Left colon (tissue), 2 donors: ENCODE results near the gene TBL1Y. TPM values are rescaled to one million over a fixed set of nuclear protein-coding genes. Genes with fewer than 3 reads are reported as not detected.

Experiments
- ATAC-seq: fragments of 200-7000 bp; cut with Tn5 transposase; one replicate; pipeline ENCODE4 v1.9.1; 2020; ENCODE audit warnings: mild to moderate bottlenecking, moderate library complexity
- DNase-seq, 2 donors: peaks; one replicate each; pipeline ENCODE4 v3.0.0-alpha.2; 2020
- intact Hi-C, 2 donors: fragments of 100-400 bp; cut with DNase I in 1 of 2; cut with micrococcal nuclease in 1 of 2; formaldehyde crosslinking; loops; one replicate each; pipeline versions ENCODE4 v1.11.2 to v1.14.0; 2022; cut with DNase I, micrococcal nuclease
- total RNA-seq, 2 donors: library from RNA; stranded (reverse); fragmentation: NEBNext Ultra II Directional; extraction: Animal tissue kit (Norgen Biotek cat#: 25700); gene quantifications; one replicate each; pipeline ENCODE4 v1.2.1, GENCODE V29; 2021
- donor health status: DM: no; HTN: no; CAD: no.
- donor health status: DM: yes; HTN: yes; CAD: no.

Gene TBL1Y
- total RNA-seq, 2 donors from 2014 or later, result not detected

- ATAC-seq (no peak), DNase-seq (no peak)
- intact Hi-C loops, result no loop called here
Measured at GRCh38 chrY:6967736-6968135, 57.2 kb downstream of the TBL1Y start.

DNA sequence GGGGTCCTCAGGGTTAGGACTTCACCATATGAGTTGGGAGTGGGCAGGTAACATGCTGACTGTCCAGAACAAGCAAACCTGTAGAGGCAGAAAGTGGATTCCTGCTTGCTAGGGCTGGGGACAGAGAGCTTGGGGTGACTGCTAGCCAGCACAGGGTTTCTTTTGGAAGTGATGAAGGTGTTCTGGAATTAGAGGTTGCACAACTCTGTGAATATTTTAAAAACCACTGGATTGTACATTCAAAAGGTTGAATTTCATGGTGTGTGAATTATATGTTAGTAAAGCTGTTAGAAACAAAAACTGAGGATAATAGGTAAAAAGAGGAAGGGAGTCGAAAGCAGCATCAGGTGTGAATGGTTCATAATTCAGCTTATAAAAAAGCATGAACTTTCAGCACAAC, 57.7 kb downstream of the TBL1Y start:
- intact Hi-C loops, result no loop called here
- DNase-seq (no peak), ATAC-seq (no peak)

- intact Hi-C loops, result no loop called here
- DNase-seq (no peak), ATAC-seq (no peak)
Measured at GRCh38 chrY:6972271-6972887, 61.9 kb downstream of the TBL1Y start.

DNA sequence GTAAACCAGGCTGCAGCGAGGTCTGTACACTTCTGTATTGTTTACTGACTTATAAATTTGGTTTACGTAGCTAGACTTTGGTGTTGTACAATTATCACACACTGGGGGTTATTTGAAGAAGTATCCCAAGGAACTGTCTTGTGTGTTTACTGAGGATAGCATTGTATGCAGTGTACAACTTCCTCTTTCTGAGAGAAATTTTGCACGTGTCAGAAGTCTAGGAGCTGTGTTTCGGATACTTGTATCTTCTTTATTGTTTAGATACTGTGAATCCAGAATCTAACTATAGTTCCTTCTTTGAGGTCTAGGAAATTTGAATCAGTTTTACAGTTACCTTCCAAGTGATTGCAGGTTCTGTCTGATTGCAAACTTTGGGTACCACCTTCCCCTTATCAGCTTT, 64.5 kb downstream of the TBL1Y start:
- intact Hi-C loops, result no loop called here
- DNase-seq (no peak), ATAC-seq (no peak)

DNA sequence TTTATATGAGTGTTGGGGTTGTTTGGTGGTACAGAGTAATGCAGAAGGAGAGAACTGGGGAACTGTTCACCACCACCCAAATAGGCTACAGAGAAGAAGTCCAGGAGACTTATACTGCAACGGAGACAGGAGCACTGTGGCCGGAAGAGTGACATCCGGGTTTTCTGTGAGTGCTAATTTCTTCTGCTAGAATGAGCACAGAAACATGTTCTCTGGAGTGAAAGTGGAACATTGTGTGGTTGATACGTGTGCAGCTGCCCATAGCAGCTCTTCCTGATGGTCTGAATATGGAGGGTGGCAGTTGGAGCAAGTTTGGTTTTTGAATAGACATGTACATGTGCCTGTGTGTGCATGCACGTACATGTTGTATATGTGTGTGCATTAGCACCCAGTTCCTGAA, 67.3 kb downstream of the TBL1Y start:
- intact Hi-C loops, result no loop called here
- no peak for DNase-seq
- ATAC-seq, result no peak

GRCh38 chrY:6983221-6983620, 72.7 kb downstream of the TBL1Y start:
- ATAC-seq (no peak), DNase-seq (no peak)
- intact Hi-C loops, result no loop called here

- intact Hi-C loops, result no loop called here
- DNase-seq (no peak), ATAC-seq (no peak)
Measured at GRCh38 chrY:6987811-6988210, 77.3 kb downstream of the TBL1Y start.

DNA sequence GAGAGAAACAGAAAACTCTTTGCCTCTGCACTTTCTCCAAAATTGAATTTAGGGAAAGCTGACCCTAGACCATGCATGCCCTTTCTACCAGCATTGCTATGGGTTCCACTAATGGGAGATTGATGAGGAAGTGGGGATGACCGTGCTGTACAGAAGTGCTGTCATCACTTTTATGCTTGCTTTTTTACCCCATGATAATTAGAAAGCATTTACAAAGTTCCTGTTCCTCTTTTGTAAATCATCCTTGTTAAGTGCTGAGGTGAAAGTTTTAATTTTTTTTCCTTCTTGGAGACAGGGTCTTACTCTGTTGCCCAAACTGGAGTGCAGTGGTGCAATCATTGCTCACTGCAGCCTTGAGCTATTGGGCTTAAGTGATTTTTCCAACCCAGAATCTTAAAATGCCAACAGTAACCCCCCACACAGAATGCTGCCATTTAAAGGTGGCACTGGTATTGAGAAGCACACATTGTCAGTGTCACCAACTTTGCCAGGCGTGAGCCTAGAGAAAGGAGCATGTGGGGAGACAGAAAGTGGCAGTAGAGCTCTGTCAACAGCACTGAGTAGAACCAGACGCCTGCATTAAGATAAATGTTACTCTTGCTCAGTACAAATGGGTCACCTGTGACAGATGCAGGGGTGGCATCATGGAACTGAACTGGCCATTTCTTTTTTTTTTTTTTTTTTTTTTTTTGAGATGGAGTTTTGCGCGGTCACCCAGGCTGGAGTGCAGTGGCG, 79.6 kb downstream of the TBL1Y start:
- ATAC-seq, result no peak
- intact Hi-C loops, result no loop called here
- DNase-seq, result no peak

GRCh38 chrY:6992041-6992440, 81.5 kb downstream of the TBL1Y start:
- DNase-seq, result no peak
- ATAC-seq, result no peak
- intact Hi-C loops, result no loop called here

DNA sequence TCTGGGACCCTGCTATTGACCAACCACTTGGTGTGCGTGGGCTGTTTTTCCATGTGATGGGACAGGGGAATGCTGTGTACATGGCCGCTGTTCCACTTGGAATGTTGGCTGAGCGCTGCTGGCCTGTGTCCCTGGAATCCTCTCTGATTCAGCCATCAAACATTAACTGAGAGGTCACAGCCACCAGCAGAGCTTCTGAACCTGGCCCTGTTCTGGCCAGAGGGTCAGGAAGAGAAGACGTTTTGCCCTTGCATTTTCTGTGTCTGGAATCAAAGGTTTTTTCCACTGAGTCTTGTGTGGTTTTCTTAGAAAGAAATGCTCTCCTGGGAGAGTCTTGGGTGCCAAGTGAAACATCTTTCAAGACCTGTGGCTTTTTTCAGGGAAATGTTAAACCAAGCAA, 85.5 kb downstream of the TBL1Y start:
- DNase-seq, result no peak
- ATAC-seq, result no peak
- intact Hi-C loops, result no loop called here

GRCh38 chrY:6997503-6998066, 87.1 kb downstream of the TBL1Y start:
- intact Hi-C loops, result no loop called here
- no peak for DNase-seq
- no peak for ATAC-seq

DNA sequence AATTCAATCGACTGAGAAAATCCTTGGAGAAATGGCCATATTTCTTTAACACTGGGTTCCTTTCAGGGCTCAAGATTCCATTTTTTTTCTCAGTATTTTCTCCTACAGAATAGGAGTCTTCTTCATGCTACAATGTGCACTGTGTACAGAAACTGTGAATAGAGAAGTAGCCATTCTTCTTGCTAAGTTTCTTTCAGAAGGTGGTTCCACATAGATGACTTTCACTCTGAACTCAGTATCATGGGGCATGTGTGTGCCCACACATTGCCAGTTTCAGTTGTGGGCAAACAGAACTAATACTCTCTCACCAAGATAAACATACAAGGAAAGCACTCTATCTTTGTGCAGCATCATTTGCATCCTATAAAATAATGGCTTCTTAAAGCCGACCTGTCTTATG, 89.4 kb downstream of the TBL1Y start:
- intact Hi-C loops, result no loop called here
- ATAC-seq (no peak), DNase-seq (no peak)

- no peak for ATAC-seq
- intact Hi-C loops, result no loop called here
- DNase-seq, result no peak
Measured at GRCh38 chrY:7002581-7002980, 92.1 kb downstream of the TBL1Y start.

GRCh38 chrY:7007911-7008310, 97.4 kb downstream of the TBL1Y start:
- intact Hi-C loops, result no loop called here
- DNase-seq, result no peak
- no peak for ATAC-seq

DNA sequence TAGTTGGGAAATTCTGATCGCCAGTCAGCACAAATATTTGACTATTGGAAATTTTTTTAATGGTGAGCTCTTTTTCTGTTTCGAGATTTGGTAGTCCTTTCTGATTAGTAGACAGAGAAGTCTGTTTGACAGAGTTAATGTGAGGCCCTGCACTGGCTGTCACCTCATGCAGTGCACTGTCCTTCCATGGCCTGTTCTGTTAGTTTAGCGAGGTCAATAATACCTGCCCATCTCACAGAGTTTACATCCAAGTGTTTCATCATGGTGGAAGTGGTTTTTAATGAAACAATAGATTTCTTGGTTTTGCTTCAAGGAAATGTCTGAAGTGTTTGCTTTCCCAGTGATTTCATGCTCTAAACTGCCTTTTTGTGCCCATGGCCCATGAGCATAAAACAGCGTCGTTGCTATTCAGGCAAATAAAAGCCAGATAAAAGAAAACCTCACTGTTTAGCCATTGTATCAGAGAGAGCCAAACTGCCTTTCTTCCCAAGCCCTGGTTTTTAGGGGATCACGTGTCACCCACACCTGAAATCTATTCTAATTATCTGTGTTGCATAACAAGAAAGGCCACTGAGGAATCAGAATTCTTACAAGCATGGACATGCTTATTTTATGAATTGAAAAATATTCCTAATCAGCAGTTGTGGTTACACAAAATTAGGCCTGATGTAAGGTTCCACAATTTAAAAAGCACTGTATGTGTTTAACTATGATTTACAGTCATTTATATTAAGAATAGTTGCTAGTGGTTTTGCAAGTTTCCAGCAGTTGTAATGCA, 98.3 kb downstream of the TBL1Y start:
- intact Hi-C loops, result no loop called here
- DNase-seq (no peak), ATAC-seq (no peak)

DNA sequence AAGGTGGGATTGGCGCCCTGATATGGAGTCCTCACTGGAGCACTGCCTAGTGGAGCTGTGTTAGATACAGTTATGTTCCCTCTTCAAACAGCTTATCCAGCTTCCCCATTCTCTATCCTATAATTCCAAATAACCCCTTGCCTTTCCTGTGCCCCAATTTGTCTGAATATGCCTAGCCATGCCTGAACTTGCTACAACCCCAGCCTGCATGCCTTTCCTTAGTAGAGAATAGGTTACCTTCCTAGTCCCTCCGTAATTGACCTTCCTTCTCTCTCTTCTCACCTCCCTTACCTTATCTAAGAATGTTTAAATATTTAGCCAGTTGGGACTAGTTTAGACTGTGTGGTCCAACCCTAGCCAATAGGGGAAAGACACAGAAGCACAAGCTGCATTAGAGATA, 102.6 kb downstream of the TBL1Y start:
- intact Hi-C loops, result no loop called here
- DNase-seq (no peak), ATAC-seq (no peak)

- ATAC-seq (no peak), DNase-seq (no peak)
- intact Hi-C loops, result no loop called here
Measured at GRCh38 chrY:7016521-7016920, 106.0 kb downstream of the TBL1Y start.

DNA sequence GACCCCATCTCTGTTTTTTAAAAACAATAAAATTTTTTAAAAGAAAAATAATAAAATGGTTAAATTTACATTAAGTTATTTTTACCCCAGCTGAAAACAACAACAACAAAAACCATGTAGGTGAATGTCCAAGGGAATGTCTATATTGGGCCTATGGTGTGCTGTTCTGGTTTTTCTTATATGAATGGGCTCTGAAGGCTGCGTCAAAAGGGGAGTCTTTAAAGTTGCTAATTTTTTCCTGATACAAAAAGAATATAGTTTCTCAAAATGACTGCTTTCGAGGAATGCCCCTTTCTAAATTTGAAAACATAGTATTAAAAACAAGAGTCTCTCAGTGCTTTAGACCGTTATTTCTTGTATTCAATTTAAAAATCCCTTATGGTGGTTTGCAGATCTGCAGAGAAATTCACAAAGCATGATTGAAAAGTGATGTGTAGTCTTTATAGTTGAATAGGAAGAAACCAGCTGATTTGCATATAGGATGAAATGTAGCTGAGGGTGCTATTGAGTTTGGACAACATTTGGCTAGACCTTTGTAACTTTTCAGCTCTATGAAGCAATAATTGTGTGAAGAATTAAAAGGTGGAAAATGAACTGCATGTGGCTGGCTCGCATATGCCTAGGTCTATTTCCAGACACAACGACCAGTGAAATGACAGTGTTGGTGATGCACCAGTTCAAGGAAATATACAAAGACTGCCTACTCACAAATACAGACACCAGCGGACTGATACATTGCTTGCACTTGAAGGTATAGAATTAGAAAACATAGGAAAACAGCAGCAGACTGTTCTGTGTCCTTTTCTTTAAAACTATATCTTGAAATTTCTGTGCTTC, 107.0 kb downstream of the TBL1Y start:
- ATAC-seq (no peak), DNase-seq (no peak)
- intact Hi-C loops, result no loop called here

- ATAC-seq (no peak), DNase-seq (no peak)
- intact Hi-C loops, result no loop called here
Measured at GRCh38 chrY:7039037-7039436, 128.5 kb downstream of the TBL1Y start.
